HepG2 (cell line): ENCODE results near the gene MED23. TPM values are rescaled to one million over a fixed set of nuclear protein-coding genes. Genes with fewer than 3 reads are reported as not detected.

Experiments
- ATAC-seq: fragments of 200-7000 bp; cut with Tn5 transposase; 3 replicates; pipeline ENCODE4 v1.9.1; 2020; ENCODE audit warnings: mild to moderate bottlenecking, moderate library complexity
- BruUV-seq: library from RNA; stranded (reverse); fragments of 400-500 nt; replicated peaks from 2 replicates; lab custom pipeline; 2021; lab: Mats Ljungman, UMichigan
- CTCF ChIA-PET: fragments of 300-600 bp; formaldehyde crosslinking; extraction: SDS; loops from one replicate; lab custom pipeline; 2021; ENCODE audit warnings: low total read pairs, inconsistent platforms, low intra/inter-chr PET ratio; lab: Yijun Ruan, JAX
- POLR2A ChIA-PET: fragments of 350-600 bp; sonication (Branson Sonifier 250); formaldehyde crosslinking; loops from one replicate; lab custom pipeline; 2020; ENCODE audit warnings: antibody characterized with exemption, inconsistent platforms; lab: Yijun Ruan, JAX
- DNase-seq: peaks from one replicate; pipeline ENCODE4 v3.0.0-alpha.2; 2015; ENCODE audit warnings: low spot score
- FAIRE-seq: peaks from 3 replicates; lab custom pipeline; 2011; peaks lifted over from hg19 to GRCh38; lab: Jason Lieb, UNC
- H2AFZ ChIP-seq: one replicate; pipeline ENCODE4 v1.6.1; 2011; ENCODE audit warnings: low read length, inconsistent platforms
- H3K27ac ChIP-seq: fragments of 300-600 bp; 3 replicates; pipeline ENCODE4 v1.8.0; 2011; ENCODE audit warnings: mixed run types, mild to moderate bottlenecking, mixed read lengths, low read length, inconsistent platforms; ENCODE audit not compliant: insufficient read depth; ENCODE audit errors: extremely low read length
- H3K27me3 ChIP-seq, 2 experiments: fragments of 200-600 bp in 1 of 2; 2 replicates in 1 of 2; 3 replicates in 1 of 2; pipeline versions ENCODE4 v1.6.0 to v1.8.0; 2011; ENCODE audit warnings: low read length in 2 of 2, mild to moderate bottlenecking in 2 of 2, moderate library complexity in 2 of 2, inconsistent platforms in 1 of 2; ENCODE audit not compliant: insufficient read depth in 2 of 2, control insufficient read depth in 1 of 2
- H3K36me3 ChIP-seq, 2 experiments: fragments of 200-600 bp in 1 of 2; replicated peaks in 1 of 2; 2 replicates in 1 of 2; 3 replicates in 1 of 2; pipeline versions ENCODE4 v1.5.1 to v1.8.0; 2011; ENCODE audit warnings: low read length in 2 of 2, inconsistent platforms in 1 of 2; ENCODE audit not compliant: insufficient read depth in 2 of 2, control insufficient read depth in 1 of 2
- H3K4me1 ChIP-seq: 2 replicates; pipeline ENCODE4 v1.5.1; 2012; ENCODE audit warnings: low read length, inconsistent platforms; ENCODE audit not compliant: insufficient read depth
- H3K4me2 ChIP-seq: 2 replicates; pipeline ENCODE4 v1.6.0; 2011; ENCODE audit warnings: low read depth, low read length, inconsistent platforms
- H3K4me3 ChIP-seq, 3 experiments: fragments of 200-600 bp in 1 of 3; sonication (generic), shearing (Covaris generic) in 1 of 3; replicated peaks in 1 of 3; 2 replicates each; pipeline ENCODE4 v1.5.1; 2011 to 2016; ENCODE audit warnings: low read length in 3 of 3, inconsistent platforms in 2 of 3, low read depth in 2 of 3, mild to moderate bottlenecking in 2 of 3, control low read depth in 1 of 3, mixed read lengths in 1 of 3; ENCODE audit not compliant: insufficient read depth in 1 of 3
- H3K79me2 ChIP-seq: one replicate; pipeline ENCODE4 v1.6.1; 2011; ENCODE audit warnings: low read length, inconsistent platforms; ENCODE audit not compliant: insufficient read depth
- H3K9ac ChIP-seq: 2 replicates; pipeline ENCODE4 v1.6.0; 2011; ENCODE audit warnings: mild to moderate bottlenecking, low read depth, low read length, inconsistent platforms; ENCODE audit not compliant: insufficient read depth
- H3K9me3 ChIP-seq: 2 replicates; pipeline ENCODE4 v1.5.1; 2012; ENCODE audit warnings: mild to moderate bottlenecking, low read length
- H4K20me1 ChIP-seq: 2 replicates; pipeline ENCODE4 v1.6.0; 2011; ENCODE audit warnings: inconsistent platforms, mild to moderate bottlenecking, low read length, moderate library complexity; ENCODE audit not compliant: insufficient read depth
- CEBPB ChIP-seq: IDR thresholded peaks from 2 replicates; pipeline ENCODE4 v1.6.1; 2011; ENCODE audit warnings: low read depth, low read length, improper control_type of control experiment, borderline replicate concordance
- DR1 ChIP-seq: sonication (generic); formaldehyde crosslinking; IDR thresholded peaks from 2 replicates; pipeline ENCODE4 v1.8.0; 2021; ENCODE audit warnings: mild to moderate bottlenecking, missing genetic modification reagents, inconsistent platforms
- MED1 ChIP-seq: sonication (generic); formaldehyde crosslinking; IDR thresholded peaks from 2 replicates; pipeline ENCODE4 v1.4.0; 2020; ENCODE audit warnings: missing genetic modification reagents
- PCBP1 ChIP-seq: fragments of 200-400 bp; formaldehyde crosslinking; IDR thresholded peaks from 2 replicates; pipeline ENCODE4 v1.6.1; 2017; ENCODE audit warnings: mild to moderate bottlenecking, low read depth, low read length, borderline replicate concordance
- TCF7 ChIP-seq: sonication (generic); IDR thresholded peaks from 2 replicates; pipeline ENCODE4 v1.6.1; 2016; ENCODE audit warnings: antibody characterized with exemption, low read depth
- ZNF143 ChIP-seq: sonication (generic); formaldehyde crosslinking; IDR thresholded peaks from 2 replicates; pipeline ENCODE4 v1.4.0; 2020; ENCODE audit warnings: missing genetic modification reagents
- ZNF335 ChIP-seq: sonication (generic); formaldehyde crosslinking; IDR thresholded peaks from 2 replicates; pipeline ENCODE4 v1.4.0; 2020; ENCODE audit warnings: missing genetic modification reagents
- WGBS: methylation state at CpG from one replicate; pipeline ENCODE4 v1.1.6; 2017; ENCODE audit warnings: low lambda C conversion rate; 5-methylcytosine and 5-hydroxymethylcytosine counted together
- in situ Hi-C: cut with HindIII; loops from 2 replicates; pipeline ENCODE4 v1.10.0; 2017; ENCODE audit warnings: low pct_unique_long_range_greater_than_20kb; ENCODE audit not compliant: extremely low pct_ligation_motif_present
- intact Hi-C: fragments of 100-400 bp; cut with micrococcal nuclease; formaldehyde crosslinking; loops from one replicate; pipeline ENCODE4 v1.10.0; 2022; ENCODE audit not compliant: unreplicated experiment
- polyA plus RNA-seq, 8 experiments: library from polyadenylated mRNA; depleted of rRNA in 3 of 8; stranded (reverse) in 7 of 8; unstranded in 1 of 8; fragments of >200 nt; fragmentation: Illumina TruSeq in 4 of 8; extraction: Trizol in 4 of 8; gene quantifications; 2 replicates each; pipeline versions ENCODE4 v1.2.1 to v1.2.3, GENCODE V29; 2011 to 2016; ENCODE audit warnings: low read depth in 4 of 8, missing spikeins in 1 of 8, mixed read lengths in 1 of 8; ENCODE audit not compliant: insufficient read depth in 1 of 8
- total RNA-seq, 5 experiments: library from RNA; depleted of rRNA; stranded (reverse); fragments of >200 nt; fragmentation: Illumina TruSeq; extraction: Trizol; gene quantifications; 2 replicates each; pipeline ENCODE4 v1.2.3, GENCODE V29; 2016; ENCODE audit warnings: low read depth in 1 of 5
- TF ChIP-seq, protein P1 (sequence below): sonication (generic); formaldehyde crosslinking; IDR thresholded peaks from 2 replicates; pipeline ENCODE4 v1.9.0; 2021; ENCODE audit warnings: missing genetic modification reagents, borderline replicate concordance
- TF ChIP-seq, protein P2 (sequence below): IDR thresholded peaks from 2 replicates; pipeline ENCODE4 v1.4.0; 2020; ENCODE audit warnings: mild to moderate bottlenecking, missing genetic modification reagents

The MED23 gene
- total and polyA plus RNA-seq, 2 of the 13 experiments (the other 11 are each of a cell fraction or from before 2014, with no cell fraction given), result 34.9 to 50.5 TPM

DNA sequence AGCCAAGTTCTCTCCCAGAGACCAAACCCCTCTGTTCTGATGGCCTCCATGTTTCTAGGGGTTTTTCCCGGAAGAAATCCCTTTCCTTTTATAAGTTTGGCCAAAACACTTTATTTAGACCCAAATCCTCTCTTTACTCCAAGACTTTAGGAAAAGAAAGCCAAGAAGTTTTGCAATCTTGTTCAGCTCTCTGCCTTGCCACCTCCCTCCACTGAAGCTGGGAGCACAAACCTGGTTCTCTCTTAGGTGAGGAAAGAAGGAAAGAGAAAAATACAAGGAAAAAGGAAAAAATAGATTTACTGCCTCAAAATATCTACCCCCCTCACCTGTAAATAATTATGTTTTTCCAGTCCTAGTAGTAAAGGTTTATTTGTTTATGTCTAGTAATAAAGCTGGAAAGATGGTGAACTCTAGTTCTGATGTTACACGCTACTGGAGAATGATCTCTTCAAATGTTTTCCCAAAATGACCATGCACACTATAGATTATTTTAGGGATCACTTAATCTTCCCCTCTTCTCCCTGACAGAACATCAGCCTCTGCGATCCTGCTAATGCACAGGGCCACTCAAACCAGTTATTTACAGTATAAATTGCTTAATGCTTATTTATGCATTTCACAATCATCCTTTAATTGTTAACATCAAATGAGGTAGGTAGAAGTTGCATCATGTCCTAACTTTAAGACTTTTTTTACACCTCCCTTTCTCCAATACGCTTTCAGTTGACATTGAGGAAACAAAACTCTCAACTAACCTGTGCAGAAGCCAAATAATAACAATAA, 65.9 kb downstream of the MED23 start:
- TF ChIP-seq TCF7, result no peak
- TF ChIP-seq, protein P1, sequence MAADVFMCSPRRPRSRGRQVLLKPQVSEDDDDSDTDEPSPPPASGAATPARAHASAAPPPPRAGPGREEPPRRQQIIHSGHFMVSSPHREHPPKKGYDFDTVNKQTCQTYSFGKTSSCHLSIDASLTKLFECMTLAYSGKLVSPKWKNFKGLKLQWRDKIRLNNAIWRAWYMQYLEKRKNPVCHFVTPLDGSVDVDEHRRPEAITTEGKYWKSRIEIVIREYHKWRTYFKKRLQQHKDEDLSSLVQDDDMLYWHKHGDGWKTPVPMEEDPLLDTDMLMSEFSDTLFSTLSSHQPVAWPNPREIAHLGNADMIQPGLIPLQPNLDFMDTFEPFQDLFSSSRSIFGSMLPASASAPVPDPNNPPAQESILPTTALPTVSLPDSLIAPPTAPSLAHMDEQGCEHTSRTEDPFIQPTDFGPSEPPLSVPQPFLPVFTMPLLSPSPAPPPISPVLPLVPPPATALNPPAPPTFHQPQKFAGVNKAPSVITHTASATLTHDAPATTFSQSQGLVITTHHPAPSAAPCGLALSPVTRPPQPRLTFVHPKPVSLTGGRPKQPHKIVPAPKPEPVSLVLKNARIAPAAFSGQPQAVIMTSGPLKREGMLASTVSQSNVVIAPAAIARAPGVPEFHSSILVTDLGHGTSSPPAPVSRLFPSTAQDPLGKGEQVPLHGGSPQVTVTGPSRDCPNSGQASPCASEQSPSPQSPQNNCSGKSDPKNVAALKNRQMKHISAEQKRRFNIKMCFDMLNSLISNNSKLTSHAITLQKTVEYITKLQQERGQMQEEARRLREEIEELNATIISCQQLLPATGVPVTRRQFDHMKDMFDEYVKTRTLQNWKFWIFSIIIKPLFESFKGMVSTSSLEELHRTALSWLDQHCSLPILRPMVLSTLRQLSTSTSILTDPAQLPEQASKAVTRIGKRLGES (CRISPR knock-in tag), result no peak
- no peak for TF ChIP-seq PCBP1
- no peak for TF ChIP-seq ZNF143
- TF ChIP-seq, protein P2, sequence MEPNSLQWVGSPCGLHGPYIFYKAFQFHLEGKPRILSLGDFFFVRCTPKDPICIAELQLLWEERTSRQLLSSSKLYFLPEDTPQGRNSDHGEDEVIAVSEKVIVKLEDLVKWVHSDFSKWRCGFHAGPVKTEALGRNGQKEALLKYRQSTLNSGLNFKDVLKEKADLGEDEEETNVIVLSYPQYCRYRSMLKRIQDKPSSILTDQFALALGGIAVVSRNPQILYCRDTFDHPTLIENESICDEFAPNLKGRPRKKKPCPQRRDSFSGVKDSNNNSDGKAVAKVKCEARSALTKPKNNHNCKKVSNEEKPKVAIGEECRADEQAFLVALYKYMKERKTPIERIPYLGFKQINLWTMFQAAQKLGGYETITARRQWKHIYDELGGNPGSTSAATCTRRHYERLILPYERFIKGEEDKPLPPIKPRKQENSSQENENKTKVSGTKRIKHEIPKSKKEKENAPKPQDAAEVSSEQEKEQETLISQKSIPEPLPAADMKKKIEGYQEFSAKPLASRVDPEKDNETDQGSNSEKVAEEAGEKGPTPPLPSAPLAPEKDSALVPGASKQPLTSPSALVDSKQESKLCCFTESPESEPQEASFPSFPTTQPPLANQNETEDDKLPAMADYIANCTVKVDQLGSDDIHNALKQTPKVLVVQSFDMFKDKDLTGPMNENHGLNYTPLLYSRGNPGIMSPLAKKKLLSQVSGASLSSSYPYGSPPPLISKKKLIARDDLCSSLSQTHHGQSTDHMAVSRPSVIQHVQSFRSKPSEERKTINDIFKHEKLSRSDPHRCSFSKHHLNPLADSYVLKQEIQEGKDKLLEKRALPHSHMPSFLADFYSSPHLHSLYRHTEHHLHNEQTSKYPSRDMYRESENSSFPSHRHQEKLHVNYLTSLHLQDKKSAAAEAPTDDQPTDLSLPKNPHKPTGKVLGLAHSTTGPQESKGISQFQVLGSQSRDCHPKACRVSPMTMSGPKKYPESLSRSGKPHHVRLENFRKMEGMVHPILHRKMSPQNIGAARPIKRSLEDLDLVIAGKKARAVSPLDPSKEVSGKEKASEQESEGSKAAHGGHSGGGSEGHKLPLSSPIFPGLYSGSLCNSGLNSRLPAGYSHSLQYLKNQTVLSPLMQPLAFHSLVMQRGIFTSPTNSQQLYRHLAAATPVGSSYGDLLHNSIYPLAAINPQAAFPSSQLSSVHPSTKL (CRISPR knock-in tag), result no peak
- peak; percentile 85 for TF ChIP-seq CEBPB
- TF ChIP-seq DR1 (CRISPR knock-in tag), result no peak
- no peak for TF ChIP-seq ZNF335
- no peak for TF ChIP-seq MED1 (CRISPR knock-in tag)
- intact Hi-C loops, result no loop called here
- in situ Hi-C loops, result no loop called here
- FAIRE-seq (no peak), DNase-seq (no peak), ATAC-seq (no peak)
- Histone ChIP-seq H4K20me1 (no peaks in the 10 kb centered on the region), H3K9me3 (no peaks in the 10 kb centered on the region), H3K27me3 (no peaks in the 10 kb centered on the region), H3K4me2 (no peak overlapping the region), H3K36me3 (no peaks in the 10 kb centered on the region), H2AFZ (no peak overlapping the region), H3K9ac (no peak overlapping the region), H3K4me3 (no peak overlapping the region), H3K79me2 (no peaks in the 10 kb centered on the region), H3K27ac (no peak overlapping the region), H3K4me1 (0 out of 2 replicates have a peak, but pooled peaks cover under 1% of the 10 kb centered on the region)
- BruUV-seq, result no TSS peak
- CTCF ChIA-PET, result no interaction called here
- WGBS, result 87% methylated on average over 4 of the region's 4 CpGs
- POLR2A ChIA-PET, result no interaction called here
